ENCODE results near the gene CFAP97D2. TPM values are rescaled to one million over a fixed set of nuclear protein-coding genes. Genes with fewer than 3 reads are reported as not detected.

The CFAP97D2 gene
- total and polyA plus RNA-seq, 2 donors (not counting 3 experiments of a cell fraction or from before 2014, with no cell fraction given): not detected

GRCh38 chr13:114145722-114146121 is 33.3 kb upstream of the CFAP97D2 start:
- peaks cover 0 to 3% of the 10 kb centered on the region in 2 experiments for H3K27me3 ChIP-seq (ENCODE audit: control insufficient read depth in 2 of 2, insufficient read depth in 2 of 2, low read length in 2 of 2)
- DNase-seq (ENCODE audit: low read depth, low spot score) (no peak), FAIRE-seq (no peak)
- H2AFZ ChIP-seq (ENCODE audit: low read depth, low read length): no peak overlapping the region
- no TSS peak for BruUV-seq (replicated peaks)
- dilution Hi-C loops (cut with MboI; ENCODE audit: extremely low pct_ligation_motif_present, low sequenced_read_pairs): no loop called here
- H3K9me1 ChIP-seq (replicated peaks; ENCODE audit: control insufficient read depth, extremely low read depth, insufficient read depth, low read length): no peaks in the 10 kb centered on the region
- TF ChIP-seq FOS (IDR thresholded peaks at IDR 0.05; ENCODE audit: borderline replicate concordance, insufficient read depth, low read length) (no peak), MAX (IDR thresholded peaks at IDR 0.05; ENCODE audit: insufficient read depth, insufficient read length) (no peak), CTCF (IDR thresholded peaks at IDR 0.05; ENCODE audit: extremely low read depth in 1 of 2, insufficient read depth in 1 of 2, low read depth in 1 of 2, low read length in 2 of 2) (no peak), JUN (IDR thresholded peaks at IDR 0.05; ENCODE audit: borderline replicate concordance, insufficient read depth, insufficient read length, low read depth) (no peak), EZH2 (IDR thresholded peaks at IDR 0.05; ENCODE audit: borderline replicate concordance, low read depth, low read length, severe bottlenecking) (no peak), POLR2AphosphoS5 (IDR thresholded peaks at IDR 0.05; ENCODE audit: insufficient read depth, low read depth, low read length) (no peak), POLR2A (IDR thresholded peaks at IDR 0.05; ENCODE audit: low read depth, low read length) (no peak), GATA2 (IDR thresholded peaks at IDR 0.05; ENCODE audit: insufficient read depth, insufficient read length, low read depth, low read length) (no peak), MYC (IDR thresholded peaks at IDR 0.05; ENCODE audit: low read depth, low read length) (no peak)
- H3K9me3 ChIP-seq (replicated peaks; ENCODE audit: control insufficient read depth, insufficient read depth, low read length): no peaks in the 10 kb centered on the region
- ChIA-PET CTCF (interaction anchor here (1.2 to 1.4 kb wide), 2 partner anchors 16 to 81 kb away, joined by 3 to 4 read pairs; no protein-coding TSS in a partner anchor), POLR2A (no interaction called here)
- no peaks in the 10 kb centered on the region for H3K79me2 ChIP-seq (ENCODE audit: control insufficient read depth, insufficient read depth, low read length)
- intact Hi-C loops (cut with micrococcal nuclease): no loop called here
- H3K9ac ChIP-seq (replicated peaks; ENCODE audit: extremely low read depth, insufficient read depth, low read length): no peak overlapping the region
- H3K4me1 ChIP-seq (ENCODE audit: control insufficient read depth, extremely low read depth, insufficient read depth, low read length): no peaks in the 10 kb centered on the region
- no peak overlapping the region for H3K4me3 ChIP-seq (replicated peaks in 1 of 3; ENCODE audit: insufficient read depth in 1 of 3, low read depth in 1 of 3, low read length in 3 of 3)
- H3K36me3 ChIP-seq (ENCODE audit: control insufficient read depth in 2 of 2, extremely low read depth in 1 of 2, insufficient read depth in 2 of 2, low read length in 2 of 2): no peaks in the 10 kb centered on the region
- no peak overlapping the region for H3K4me2 ChIP-seq (ENCODE audit: insufficient read depth, low read length)
- H4K20me1 ChIP-seq (replicated peaks; ENCODE audit: control insufficient read depth, extremely low read depth, insufficient read depth, low read length): no peaks in the 10 kb centered on the region
- no peak overlapping the region for H3K27ac ChIP-seq (ENCODE audit: insufficient read depth, low read depth, low read length)

Measured in endothelial cell of umbilical vein (primary cell).